SK-N-SH (cell line): Measurements from ENCODE around the gene PDHB.

Experiments used
- MXI1 ChIP-seq: IDR thresholded peaks from 2 replicates; pipeline ENCODE4 v1.6.1; 2012; ENCODE audit warnings: mild to moderate bottlenecking, low read depth, low read length, improper control_type of control experiment
- NRF1 ChIP-seq: IDR thresholded peaks from 2 replicates; pipeline ENCODE4 v1.6.1; 2012; ENCODE audit warnings: low read depth, mild to moderate bottlenecking, low read length
- POLR2AphosphoS5 ChIP-seq: IDR thresholded peaks from 2 replicates; pipeline ENCODE4 v1.6.1; 2012; ENCODE audit warnings: low read depth, low read length
- USF1 ChIP-seq: IDR thresholded peaks from 2 replicates; pipeline ENCODE4 v1.4.0; 2012; ENCODE audit warnings: low read depth, borderline replicate concordance

- TF ChIP-seq USF1 (no peak), POLR2AphosphoS5 (no peak), NRF1 (no peak), MXI1 (no peak)
These were observed 15.4 kb downstream of the PDHB start for GRCh38 chr3:58418227-58418626.
